ACHN (cell line): ENCODE measurements around the gene PTPRS.

Experiments used
- DNase-seq: peaks from one replicate; pipeline ENCODE4 v3.0.0-alpha.2; 2015
- in situ Hi-C: cut with HindIII; loops from 2 replicates; pipeline ENCODE4 v1.10.0; 2017; ENCODE audit warnings: low sequenced_read_pairs, low pct_ligation_motif_present, low pct_unique_long_range_greater_than_20kb

PTPRS gene

DNA sequence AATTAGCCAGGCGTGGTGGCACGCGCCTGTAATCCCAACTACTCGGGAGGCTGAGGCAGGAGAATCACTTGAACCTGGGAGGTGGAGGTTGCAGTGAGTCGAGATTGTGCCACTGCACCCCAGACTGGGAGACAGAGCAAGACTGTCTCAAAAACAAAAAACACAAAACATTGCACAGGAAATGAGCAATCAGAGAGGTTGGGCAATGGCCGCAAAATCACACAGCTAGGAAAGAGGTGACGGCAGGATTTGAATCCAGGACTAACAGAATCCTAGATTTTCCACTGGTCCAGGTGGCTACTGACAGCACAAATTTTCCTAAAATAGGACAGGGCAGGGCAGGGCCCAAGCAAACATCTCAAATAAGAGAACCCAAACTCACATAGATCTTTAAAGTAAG is 23.3 kb downstream of the PTPRS start:
- no peak for DNase-seq
- in situ Hi-C loops: no loop called here

DNA sequence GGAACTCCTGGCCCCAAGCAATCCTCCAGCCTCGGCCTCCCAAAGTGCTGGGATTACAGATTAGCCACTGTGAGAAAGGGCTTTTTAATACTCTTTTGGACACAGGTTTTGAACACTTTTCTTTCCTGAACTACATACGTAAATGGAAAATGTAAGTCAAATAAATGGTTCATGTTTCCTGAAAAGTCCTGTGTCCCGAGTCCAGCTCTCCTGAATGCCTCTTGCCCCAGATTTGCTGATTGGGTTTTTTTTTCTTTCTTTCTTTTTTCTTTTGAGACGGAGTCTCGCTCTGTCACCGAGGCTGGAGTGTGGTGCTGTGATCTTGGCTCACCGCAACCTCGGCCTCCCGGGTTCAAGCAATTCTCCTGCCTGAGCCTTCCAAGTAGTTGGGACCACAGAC is 24.5 kb downstream of the PTPRS start:
- in situ Hi-C loops: no loop called here
- no peak for DNase-seq

- in situ Hi-C loops: no loop called here
- no peak for DNase-seq
These were observed 25.7 kb downstream of the PTPRS start for GRCh38 chr19:5314907-5315298.

GRCh38 chr19:5314012-5314906 is 26.4 kb downstream of the PTPRS start:
- in situ Hi-C loops: no loop called here
- DNase-seq: peak; percentile 21

DNA sequence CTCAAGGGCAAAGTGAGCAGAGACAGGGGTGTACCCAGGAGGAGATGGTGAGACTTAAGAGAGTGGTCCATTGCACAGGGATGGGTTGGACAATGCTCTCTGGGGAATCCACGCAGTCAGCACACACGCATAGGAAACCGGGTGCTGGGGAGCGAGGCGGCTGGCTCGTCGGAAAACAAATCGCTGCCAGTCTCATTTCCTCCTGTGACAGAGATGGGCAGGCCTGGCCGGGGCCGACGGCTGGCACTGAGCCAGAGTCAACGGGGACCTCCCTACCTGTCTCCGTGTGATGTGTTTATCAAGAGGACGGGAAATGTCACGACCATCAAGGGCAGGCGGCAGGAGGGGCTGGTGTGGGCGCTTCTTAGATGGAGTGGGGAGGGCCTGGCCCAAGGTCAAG is 27.3 kb downstream of the PTPRS start:
- DNase-seq: no peak
- in situ Hi-C loops: no loop called here

DNA sequence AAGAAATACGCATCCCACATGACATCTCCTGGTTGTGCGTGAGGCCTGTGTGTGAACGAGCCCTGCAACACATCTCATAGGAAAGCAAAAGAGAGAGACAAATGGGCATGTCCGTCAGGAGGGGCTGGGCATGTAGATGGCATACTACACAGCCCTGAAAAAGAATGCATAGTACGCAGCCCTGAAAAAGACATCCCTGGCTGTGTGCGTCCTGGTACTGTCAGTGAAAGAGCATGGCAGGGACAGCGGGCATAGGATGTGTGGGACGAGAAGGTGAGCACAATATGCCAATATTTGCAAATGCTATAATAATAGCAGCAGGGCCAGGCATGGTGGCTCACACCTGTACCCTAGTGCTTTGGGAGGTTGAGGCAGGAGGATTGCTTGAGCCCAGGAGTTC is 28.6 kb downstream of the PTPRS start:
- in situ Hi-C loops: no loop called here
- DNase-seq: no peak

GRCh38 chr19:5309438-5310204 is 31.0 kb downstream of the PTPRS start:
- DNase-seq: no peak
- in situ Hi-C loops: no loop called here

- in situ Hi-C loops: no loop called here
- no peak for DNase-seq
These were observed 31.9 kb downstream of the PTPRS start for GRCh38 chr19:5308451-5309437.

- in situ Hi-C loops: no loop called here
- DNase-seq: no peak
These were observed 33.0 kb downstream of the PTPRS start for GRCh38 chr19:5307655-5308054.

DNA sequence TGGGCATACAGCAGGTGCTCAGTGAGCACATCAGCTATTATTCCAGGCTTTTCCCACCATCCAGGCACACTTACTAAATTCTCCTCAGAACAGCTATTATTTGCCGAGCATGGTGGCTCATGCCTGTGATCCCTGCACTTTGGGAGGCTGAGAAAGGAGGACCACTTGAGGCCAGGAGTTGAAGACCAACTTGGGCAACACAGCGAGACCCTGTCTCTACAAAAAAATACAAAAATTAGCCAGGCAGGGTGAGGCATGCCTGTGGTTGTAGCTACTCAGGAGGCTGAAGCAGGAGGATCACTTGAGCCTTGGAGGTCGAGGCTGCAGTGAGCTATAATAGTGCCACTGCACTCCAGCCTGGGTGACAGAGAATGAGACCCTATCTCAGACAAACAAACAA is 35.4 kb downstream of the PTPRS start:
- no peak for DNase-seq
- in situ Hi-C loops: no loop called here

GRCh38 chr19:5304486-5304885 is 36.1 kb downstream of the PTPRS start:
- in situ Hi-C loops: no loop called here
- DNase-seq: no peak

DNA sequence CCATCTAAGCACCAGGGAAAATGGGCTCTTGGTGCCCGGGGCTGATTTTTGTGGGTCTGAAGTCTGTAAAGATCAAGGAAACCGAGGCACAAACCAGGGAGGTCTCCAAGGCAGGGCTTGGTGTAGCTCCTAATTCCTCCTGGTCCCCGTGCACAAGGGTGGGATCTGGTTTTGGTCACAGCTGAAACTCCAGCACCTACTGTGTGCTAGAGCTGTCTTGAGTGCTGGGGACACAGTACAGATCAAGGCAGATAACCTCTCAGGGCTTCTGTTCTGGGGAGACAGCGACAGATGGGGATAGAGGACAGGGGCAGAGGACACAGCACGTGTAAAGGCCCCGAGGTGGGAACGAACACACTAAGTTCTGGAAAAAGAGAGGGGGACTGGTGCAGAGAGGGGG is 37.4 kb downstream of the PTPRS start:
- in situ Hi-C loops: no loop called here
- DNase-seq: no peak

- no peak for DNase-seq
- in situ Hi-C loops: no loop called here
These were observed 38.2 kb downstream of the PTPRS start for GRCh38 chr19:5302396-5302795.

GRCh38 chr19:5299137-5299536 is 41.5 kb downstream of the PTPRS start:
- DNase-seq: no peak
- in situ Hi-C loops: no loop called here

GRCh38 chr19:5298471-5298901 is 42.1 kb downstream of the PTPRS start:
- in situ Hi-C loops: no loop called here
- DNase-seq: no peak

DNA sequence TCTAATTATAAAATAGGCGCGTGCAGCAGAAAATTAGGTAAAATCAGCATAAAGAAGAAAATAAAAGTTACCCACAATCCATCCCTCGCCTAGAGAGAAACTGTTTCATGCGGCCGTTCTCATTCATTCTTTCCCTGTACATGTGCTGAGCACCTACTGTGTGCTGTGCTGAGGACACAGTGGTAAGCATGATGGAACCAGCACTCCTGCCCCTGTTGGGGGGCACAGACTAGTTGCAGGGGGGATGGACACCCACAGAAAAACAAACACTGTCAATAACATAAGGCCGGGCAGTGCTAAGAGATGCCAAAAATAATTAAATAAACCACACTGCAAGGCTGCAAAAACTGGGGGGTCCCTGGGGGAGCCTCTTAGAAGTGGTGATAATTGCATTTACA is 43.3 kb downstream of the PTPRS start:
- DNase-seq: no peak
- in situ Hi-C loops: no loop called here

- in situ Hi-C loops: no loop called here
- no peak for DNase-seq
These were observed 43.9 kb downstream of the PTPRS start for GRCh38 chr19:5296457-5297271.

DNA sequence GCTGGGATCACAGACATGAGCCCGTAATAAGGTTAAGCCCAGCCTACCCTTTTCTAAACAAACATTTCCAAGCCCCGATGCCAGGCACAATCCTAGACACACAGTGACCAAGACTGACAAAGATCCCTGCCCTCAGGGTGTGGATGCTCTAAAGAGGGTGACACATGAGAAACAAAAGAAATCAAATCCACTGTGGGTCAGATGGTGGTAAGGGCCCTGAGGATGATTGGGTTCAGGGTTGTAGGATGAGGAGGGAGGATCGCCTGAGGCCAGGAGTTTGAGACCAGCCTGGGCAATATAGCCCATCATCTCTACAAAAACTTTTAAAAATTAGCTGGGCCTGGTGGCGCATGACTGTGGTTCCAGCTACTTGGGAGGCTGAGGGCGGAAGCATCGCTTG is 44.6 kb downstream of the PTPRS start:
- in situ Hi-C loops: no loop called here
- DNase-seq: no peak
